ENCODE measurements around the gene ASTN2.

Gene ASTN2

DNA sequence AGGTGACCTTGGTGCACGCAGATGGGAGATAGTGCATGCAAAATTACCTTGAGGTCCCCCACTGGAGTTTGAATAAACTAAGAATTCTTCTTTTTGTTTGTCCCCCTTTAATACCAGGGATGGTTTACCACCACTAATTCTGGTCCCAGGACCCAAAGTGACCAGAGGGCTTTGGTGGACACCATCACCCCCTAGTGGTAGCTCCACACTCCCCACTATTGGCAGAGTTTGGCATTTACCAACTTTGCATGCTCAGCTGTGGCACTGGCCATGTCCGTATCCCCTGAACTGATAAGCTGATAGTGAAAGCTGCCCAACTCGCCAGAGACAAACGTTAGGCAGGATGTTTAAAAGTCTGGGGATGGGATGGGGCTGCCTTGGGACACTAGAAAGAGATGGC, 3.3 kb downstream of the ASTN2 start:
- peak; percentile 1 for DNase-seq (ENCODE audit: low read depth)
- peak; percentile 59 for TF ChIP-seq CTCF (conservative IDR thresholded peaks at IDR 0.05; ENCODE audit: low read length)

DNA sequence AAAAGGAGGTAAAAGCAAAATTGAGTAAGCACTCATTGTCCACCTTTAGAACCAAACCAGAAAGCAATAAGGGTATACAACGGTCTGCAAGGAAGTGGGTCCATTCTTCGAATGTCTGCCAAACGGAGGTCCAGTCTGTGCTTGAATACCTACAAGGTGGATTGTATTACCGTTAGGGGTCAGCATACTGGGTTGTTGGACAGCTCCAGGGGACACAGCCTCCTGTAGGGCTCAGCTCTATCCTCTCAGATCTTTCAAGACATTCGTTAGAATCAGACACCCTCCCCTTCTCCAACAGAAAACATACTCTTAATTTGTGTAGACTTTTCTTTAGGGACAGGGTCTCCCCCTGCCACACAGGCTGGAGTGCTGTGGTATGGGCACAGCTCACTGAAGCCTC, 5.5 kb downstream of the ASTN2 start:
- no peak overlapping the region for H3K4me3 ChIP-seq (ENCODE audit: low read length)
- no peak for DNase-seq (ENCODE audit: low read depth)
- no peak for TF ChIP-seq CTCF (conservative IDR thresholded peaks at IDR 0.05; ENCODE audit: low read length)

More for the DNA sequence above, 3.3 kb downstream of the ASTN2 start:
- H3K4me3 ChIP-seq (ENCODE audit: low read length): no peak overlapping the region

- TF ChIP-seq CTCF (conservative IDR thresholded peaks at IDR 0.05; ENCODE audit: low read length): no peak
- no peak overlapping the region for H3K4me3 ChIP-seq (ENCODE audit: low read length)
- DNase-seq (ENCODE audit: low read depth): no peak
These were observed 7.3 kb downstream of the ASTN2 start for GRCh38 chr9:117407436-117408022.

DNA sequence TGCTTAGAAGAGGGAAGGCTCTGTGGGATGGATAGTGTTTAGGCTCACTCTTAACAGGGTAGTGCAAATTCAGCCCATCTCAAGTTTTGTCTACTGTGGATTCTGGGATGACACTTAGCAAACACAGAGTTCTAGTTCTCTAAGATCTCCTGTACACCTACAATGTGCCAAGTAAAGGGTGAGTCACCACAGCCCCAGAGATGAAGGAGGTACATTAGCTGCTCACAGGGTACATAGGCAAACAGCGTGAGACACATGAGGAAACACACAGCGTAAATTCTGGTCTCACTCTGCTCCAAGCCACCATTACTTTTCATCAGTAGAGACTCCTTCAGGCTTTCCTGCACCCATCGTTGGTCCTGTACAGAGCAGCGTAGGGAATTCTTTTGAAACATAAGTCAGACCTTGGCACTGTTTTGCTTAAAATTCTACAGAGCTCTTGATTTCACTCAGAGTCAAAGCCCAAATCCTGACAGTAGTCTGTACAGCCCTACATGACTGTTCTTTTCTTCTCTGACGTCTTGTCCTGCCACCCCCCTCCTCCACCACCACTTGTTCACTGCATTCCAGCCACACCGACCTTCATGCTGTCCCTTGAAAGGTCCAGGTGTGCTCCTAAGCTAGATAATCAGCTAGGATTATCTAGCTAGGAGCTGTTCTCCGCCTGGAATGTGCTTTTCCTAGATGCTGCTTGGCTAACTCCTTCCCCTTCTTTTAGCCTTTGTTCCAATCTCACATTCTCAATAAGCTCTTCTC, 8.7 kb downstream of the ASTN2 start:
- TF ChIP-seq CTCF (conservative IDR thresholded peaks at IDR 0.05; ENCODE audit: low read length): no peak
- H3K4me3 ChIP-seq (ENCODE audit: low read length): no peak overlapping the region
- DNase-seq (ENCODE audit: low read depth): no peak

- DNase-seq (ENCODE audit: low read depth): no peak
- TF ChIP-seq CTCF (conservative IDR thresholded peaks at IDR 0.05; ENCODE audit: low read length): no peak
- no peak overlapping the region for H3K4me3 ChIP-seq (ENCODE audit: low read length)
These were observed 11.0 kb downstream of the ASTN2 start for GRCh38 chr9:117403848-117404247.

DNA sequence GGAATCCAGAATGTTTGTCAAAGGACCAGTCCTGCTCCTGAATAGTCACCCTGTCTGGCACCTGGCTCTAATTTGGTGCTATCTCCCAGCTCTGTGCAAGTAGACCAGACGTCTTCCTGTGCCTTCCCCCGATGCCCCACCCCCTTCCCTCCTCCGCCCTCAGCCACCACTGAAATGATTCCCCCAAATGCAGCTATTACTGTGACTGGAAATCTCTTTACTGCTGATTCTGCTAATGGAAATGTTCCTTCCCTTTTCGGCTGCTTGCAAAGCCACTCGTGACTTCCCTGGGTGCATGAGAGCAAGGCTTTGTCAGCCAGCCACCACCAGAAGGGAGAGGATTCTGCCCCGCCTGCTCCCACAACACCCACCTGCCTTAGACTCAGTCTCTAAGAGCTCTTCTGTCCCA, 11.4 kb downstream of the ASTN2 start:
- no peak overlapping the region for H3K4me3 ChIP-seq (ENCODE audit: low read length)
- no peak for TF ChIP-seq CTCF (conservative IDR thresholded peaks at IDR 0.05; ENCODE audit: low read length)
- DNase-seq (ENCODE audit: low read depth): no peak

DNA sequence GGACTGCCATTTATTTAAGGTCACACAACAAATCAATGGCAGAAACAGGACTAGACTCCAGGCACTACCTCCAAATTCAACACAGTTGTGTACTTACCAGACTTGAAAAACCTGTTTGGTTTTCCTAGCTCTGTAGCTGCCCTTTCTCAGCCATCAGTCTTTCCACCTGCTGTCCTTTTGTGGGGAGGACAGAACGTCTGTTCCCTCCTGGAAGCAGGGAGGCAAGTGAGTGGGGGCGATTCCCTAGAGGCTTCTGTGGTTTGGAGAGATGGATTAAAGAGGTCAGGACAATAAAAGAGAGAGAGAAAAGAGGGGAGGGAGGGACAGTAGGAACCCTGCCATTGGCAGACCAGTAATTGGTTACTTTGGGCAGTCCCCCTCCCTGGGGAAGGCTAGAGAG, 14.7 kb downstream of the ASTN2 start:
- H3K4me3 ChIP-seq (ENCODE audit: low read length): no peak overlapping the region
- no peak for DNase-seq (ENCODE audit: low read depth)
- TF ChIP-seq CTCF (conservative IDR thresholded peaks at IDR 0.05; ENCODE audit: low read length): no peak

Measured in AG10803 (cell line).